ENCODE data around the gene PSD4.

DNA sequence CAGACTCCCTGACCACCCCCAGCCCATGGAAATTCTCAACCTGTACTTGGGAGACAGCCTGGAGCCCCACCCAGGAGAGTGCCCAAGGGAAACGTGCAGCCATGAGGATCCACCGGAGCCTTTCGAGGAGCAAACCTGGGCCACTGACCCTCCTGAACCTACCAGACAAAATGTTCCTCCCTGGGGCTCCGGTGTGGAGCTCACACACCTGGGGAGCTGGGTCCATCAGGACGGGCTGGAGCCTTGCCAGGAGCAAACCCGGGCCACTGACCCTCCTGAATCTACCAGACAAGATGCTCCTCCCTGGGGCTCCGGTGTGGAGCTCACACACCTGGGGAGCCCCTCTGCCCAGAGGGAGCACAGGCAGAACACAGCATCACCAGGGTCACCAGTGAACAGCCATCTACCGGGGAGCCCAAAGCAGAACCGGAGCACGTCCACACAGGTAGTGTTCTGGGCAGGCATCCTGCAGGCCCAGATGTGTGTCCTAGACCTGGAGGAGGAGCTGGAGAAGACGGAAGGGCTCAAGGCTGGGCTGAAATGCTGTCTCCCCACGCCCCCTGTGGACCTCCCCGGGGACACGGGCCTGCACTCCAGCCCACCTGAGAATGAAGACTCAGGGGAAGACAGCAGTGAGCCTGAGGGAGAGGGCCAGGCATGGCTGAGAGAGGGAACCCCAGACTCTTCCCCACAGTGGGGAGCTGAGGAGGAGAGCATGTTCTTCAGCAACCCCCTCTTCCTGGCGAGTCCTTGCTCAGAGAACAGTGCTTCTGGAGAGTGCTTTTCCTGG is 8.9 kb downstream of the PSD4 start:
- TF ChIP-seq, protein P1, sequence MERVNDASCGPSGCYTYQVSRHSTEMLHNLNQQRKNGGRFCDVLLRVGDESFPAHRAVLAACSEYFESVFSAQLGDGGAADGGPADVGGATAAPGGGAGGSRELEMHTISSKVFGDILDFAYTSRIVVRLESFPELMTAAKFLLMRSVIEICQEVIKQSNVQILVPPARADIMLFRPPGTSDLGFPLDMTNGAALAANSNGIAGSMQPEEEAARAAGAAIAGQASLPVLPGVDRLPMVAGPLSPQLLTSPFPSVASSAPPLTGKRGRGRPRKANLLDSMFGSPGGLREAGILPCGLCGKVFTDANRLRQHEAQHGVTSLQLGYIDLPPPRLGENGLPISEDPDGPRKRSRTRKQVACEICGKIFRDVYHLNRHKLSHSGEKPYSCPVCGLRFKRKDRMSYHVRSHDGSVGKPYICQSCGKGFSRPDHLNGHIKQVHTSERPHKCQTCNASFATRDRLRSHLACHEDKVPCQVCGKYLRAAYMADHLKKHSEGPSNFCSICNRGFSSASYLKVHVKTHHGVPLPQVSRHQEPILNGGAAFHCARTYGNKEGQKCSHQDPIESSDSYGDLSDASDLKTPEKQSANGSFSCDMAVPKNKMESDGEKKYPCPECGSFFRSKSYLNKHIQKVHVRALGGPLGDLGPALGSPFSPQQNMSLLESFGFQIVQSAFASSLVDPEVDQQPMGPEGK (CRISPR knock-in tag; IDR thresholded peaks at IDR 0.05; ENCODE audit: borderline replicate concordance): no peak
- TF ChIP-seq RARB (CRISPR knock-in tag; IDR thresholded peaks at IDR 0.05) (no peak), GLIS3 (CRISPR knock-in tag; IDR thresholded peaks at IDR 0.05) (no peak), ARNTL (CRISPR knock-in tag; IDR thresholded peaks at IDR 0.05; ENCODE audit: borderline replicate concordance, low read depth) (no peak), PPARA (CRISPR knock-in tag; IDR thresholded peaks at IDR 0.05; ENCODE audit: borderline replicate concordance) (no peak), ZFP3 (CRISPR knock-in tag; IDR thresholded peaks at IDR 0.05) (no peak)
- TF ChIP-seq, protein P2, sequence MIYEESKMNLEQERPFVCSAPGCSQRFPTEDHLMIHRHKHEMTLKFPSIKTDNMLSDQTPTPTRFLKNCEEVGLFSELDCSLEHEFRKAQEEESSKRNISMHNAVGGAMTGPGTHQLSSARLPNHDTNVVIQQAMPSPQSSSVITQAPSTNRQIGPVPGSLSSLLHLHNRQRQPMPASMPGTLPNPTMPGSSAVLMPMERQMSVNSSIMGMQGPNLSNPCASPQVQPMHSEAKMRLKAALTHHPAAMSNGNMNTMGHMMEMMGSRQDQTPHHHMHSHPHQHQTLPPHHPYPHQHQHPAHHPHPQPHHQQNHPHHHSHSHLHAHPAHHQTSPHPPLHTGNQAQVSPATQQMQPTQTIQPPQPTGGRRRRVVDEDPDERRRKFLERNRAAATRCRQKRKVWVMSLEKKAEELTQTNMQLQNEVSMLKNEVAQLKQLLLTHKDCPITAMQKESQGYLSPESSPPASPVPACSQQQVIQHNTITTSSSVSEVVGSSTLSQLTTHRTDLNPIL (CRISPR knock-in tag; IDR thresholded peaks at IDR 0.05; ENCODE audit: low read depth): no peak

All from SK-N-SH treated with all-trans-retinoic acid at 6 μM for 48 hours (cell line).